ENCODE data around the gene SPATA13. TPM values are rescaled to one million over a fixed set of nuclear protein-coding genes. Genes with fewer than 3 reads are reported as not detected.

SPATA13 gene
- total RNA-seq, 1 donor from 2014 or later: 20.1 TPM

GRCh38 chr13:24180750-24181377, 20.3 kb downstream of the SPATA13 start:
- DNase-seq (ENCODE audit: extremely low spot score in 2 of 2): no peak
- intact Hi-C loops (cut with DNase I): no loop called here
- H3K4me1 ChIP-seq: peaks cover 8% of the 10 kb centered on the region
- no peaks in the 10 kb centered on the region for H3K36me3 ChIP-seq
- H3K27me3 ChIP-seq: no peaks in the 10 kb centered on the region
- no peaks in the 10 kb centered on the region for H3K9me3 ChIP-seq
- H3K4me3 ChIP-seq: no peak overlapping the region
- H3K27ac ChIP-seq: no peak overlapping the region
- no peak for TF ChIP-seq POLR2A (IDR thresholded peaks at IDR 0.05)
- no peak for TF ChIP-seq POLR2AphosphoS5 (IDR thresholded peaks at IDR 0.05; ENCODE audit: insufficient read depth in 1 of 2, low read depth in 1 of 2)

GRCh38 chr13:24181991-24182702, 21.6 kb downstream of the SPATA13 start:
- H3K27me3 ChIP-seq: no peaks in the 10 kb centered on the region
- no peaks in the 10 kb centered on the region for H3K9me3 ChIP-seq
- no peak for TF ChIP-seq POLR2A (IDR thresholded peaks at IDR 0.05)
- no peak for TF ChIP-seq POLR2AphosphoS5 (IDR thresholded peaks at IDR 0.05; ENCODE audit: insufficient read depth in 1 of 2, low read depth in 1 of 2)
- TF ChIP-seq CTCF (IDR thresholded peaks at IDR 0.05): no peak
- intact Hi-C loops (cut with DNase I): no loop called here
- DNase-seq (ENCODE audit: extremely low spot score in 2 of 2): no peak
- H3K4me3 ChIP-seq: no peak overlapping the region
- no peaks in the 10 kb centered on the region for H3K4me1 ChIP-seq
- no peak overlapping the region for H3K27ac ChIP-seq
- no peaks in the 10 kb centered on the region for H3K36me3 ChIP-seq

- H3K4me3 ChIP-seq: no peak overlapping the region
- no peaks in the 10 kb centered on the region for H3K9me3 ChIP-seq
- H3K27ac ChIP-seq: no peak overlapping the region
- H3K4me1 ChIP-seq: no peaks in the 10 kb centered on the region
- TF ChIP-seq POLR2AphosphoS5 (IDR thresholded peaks at IDR 0.05; ENCODE audit: insufficient read depth in 1 of 2, low read depth in 1 of 2) (no peak), POLR2A (IDR thresholded peaks at IDR 0.05) (no peak), CTCF (IDR thresholded peaks at IDR 0.05) (no peak)
- intact Hi-C loops (cut with DNase I): no loop called here
- DNase-seq (ENCODE audit: extremely low spot score in 2 of 2): no peak
- H3K36me3 ChIP-seq: no peaks in the 10 kb centered on the region
- H3K27me3 ChIP-seq: no peaks in the 10 kb centered on the region
Measured at GRCh38 chr13:24182703-24183081, 22.2 kb downstream of the SPATA13 start.

- intact Hi-C loops (cut with DNase I): no loop called here
- H3K4me1 ChIP-seq: no peaks in the 10 kb centered on the region
Measured at GRCh38 chr13:24183741-24184182, 23.2 kb downstream of the SPATA13 start.

GRCh38 chr13:24184265-24184841, 23.8 kb downstream of the SPATA13 start:
- no peak for DNase-seq (ENCODE audit: extremely low spot score in 2 of 2)
- no peaks in the 10 kb centered on the region for H3K9me3 ChIP-seq
- no peak overlapping the region for H3K4me3 ChIP-seq
- H3K27me3 ChIP-seq: no peaks in the 10 kb centered on the region
- H3K36me3 ChIP-seq: no peaks in the 10 kb centered on the region
- no peaks in the 10 kb centered on the region for H3K4me1 ChIP-seq
- TF ChIP-seq CTCF (IDR thresholded peaks at IDR 0.05) (no peak), POLR2A (IDR thresholded peaks at IDR 0.05) (no peak), POLR2AphosphoS5 (IDR thresholded peaks at IDR 0.05; ENCODE audit: insufficient read depth in 1 of 2, low read depth in 1 of 2) (no peak)
- H3K27ac ChIP-seq: no peak overlapping the region
- intact Hi-C loops (cut with DNase I): no loop called here

More at GRCh38 chr13:24183741-24184182, 23.2 kb downstream of the SPATA13 start:
- Histone ChIP-seq H3K4me3 (no peak overlapping the region), H3K36me3 (no peaks in the 10 kb centered on the region), H3K9me3 (no peaks in the 10 kb centered on the region), H3K27me3 (no peaks in the 10 kb centered on the region), H3K27ac (no peak overlapping the region)
- TF ChIP-seq CTCF (IDR thresholded peaks at IDR 0.05) (no peak), POLR2AphosphoS5 (IDR thresholded peaks at IDR 0.05; ENCODE audit: insufficient read depth in 1 of 2, low read depth in 1 of 2) (no peak), POLR2A (IDR thresholded peaks at IDR 0.05) (no peak)
- DNase-seq (ENCODE audit: extremely low spot score in 2 of 2): no peak

Data from vagina (tissue), 2 donors.